Measurements from ENCODE around the gene SLC39A2. TPM values are rescaled to one million over a fixed set of nuclear protein-coding genes. Genes with fewer than 3 reads are reported as not detected.

The SLC39A2 gene
- total RNA-seq, 2 donors from 2014 or later, result 1.7 to 20.1 TPM

GRCh38 chr14:21023817-21024584 is 24.9 kb downstream of the SLC39A2 start:
- 10% methylated on average over 17 of the region's 17 CpGs for WGBS
- Histone ChIP-seq H3K4me3 (peak overlapping the region; percentile 70 to 84), H3K27ac (peak overlapping the region; percentile 87 to 95), H3K9me3 (no peaks in the 10 kb centered on the region), H3K4me1 (replicated peaks) (peaks cover 4% of the 10 kb centered on the region), H3K36me3 (no peaks in the 10 kb centered on the region), H3K27me3 (replicated peaks; ENCODE audit: insufficient read depth) (no peaks in the 10 kb centered on the region)
- intact Hi-C loops (cut with DNase I), result loop anchor here (2.0 kb wide), 1 partner anchor 15 kb away; no protein-coding TSS in a partner anchor
- no peak for DNase-seq (ENCODE audit: low spot score)
- TF ChIP-seq POLR2A (IDR thresholded peaks at IDR 0.05) (no peak), POLR2AphosphoS5 (IDR thresholded peaks at IDR 0.05) (no peak), CTCF (IDR thresholded peaks at IDR 0.05) (no peak)

- Histone ChIP-seq H3K36me3 (no peaks in the 10 kb centered on the region), H3K27ac (peak within 1 kb of the TSS; percentile 87 to 95), H3K4me1 (replicated peaks) (peaks cover 4% of the 10 kb centered on the region), H3K27me3 (replicated peaks; ENCODE audit: insufficient read depth) (no peaks in the 10 kb centered on the region), H3K4me3 (peak within 1 kb of the TSS; percentile 70 to 84), H3K9me3 (no peaks in the 10 kb centered on the region)
- intact Hi-C loops (cut with DNase I), result loop anchor here (2.0 kb wide), 1 partner anchor 14 kb away; no protein-coding TSS in a partner anchor
- TF ChIP-seq CTCF (IDR thresholded peaks at IDR 0.05), result peak in 1 of 4 experiments; percentile 8
- peak; percentile 82 for TF ChIP-seq POLR2A (IDR thresholded peaks at IDR 0.05)
- peak; percentile 66 for TF ChIP-seq POLR2AphosphoS5 (IDR thresholded peaks at IDR 0.05)
- peak; percentile 84 for DNase-seq (ENCODE audit: low spot score)
- under 1% methylated on average over 53 of the region's 72 CpGs for WGBS
Measured at GRCh38 chr14:21024585-21025370, 25.7 kb downstream of the SLC39A2 start, which contains the start of gene NDRG2. Gene NDRG2 (minus strand): TSS chr14:21025061. CDS start chr14:21023315, 1,746 bp downstream.

DNA sequence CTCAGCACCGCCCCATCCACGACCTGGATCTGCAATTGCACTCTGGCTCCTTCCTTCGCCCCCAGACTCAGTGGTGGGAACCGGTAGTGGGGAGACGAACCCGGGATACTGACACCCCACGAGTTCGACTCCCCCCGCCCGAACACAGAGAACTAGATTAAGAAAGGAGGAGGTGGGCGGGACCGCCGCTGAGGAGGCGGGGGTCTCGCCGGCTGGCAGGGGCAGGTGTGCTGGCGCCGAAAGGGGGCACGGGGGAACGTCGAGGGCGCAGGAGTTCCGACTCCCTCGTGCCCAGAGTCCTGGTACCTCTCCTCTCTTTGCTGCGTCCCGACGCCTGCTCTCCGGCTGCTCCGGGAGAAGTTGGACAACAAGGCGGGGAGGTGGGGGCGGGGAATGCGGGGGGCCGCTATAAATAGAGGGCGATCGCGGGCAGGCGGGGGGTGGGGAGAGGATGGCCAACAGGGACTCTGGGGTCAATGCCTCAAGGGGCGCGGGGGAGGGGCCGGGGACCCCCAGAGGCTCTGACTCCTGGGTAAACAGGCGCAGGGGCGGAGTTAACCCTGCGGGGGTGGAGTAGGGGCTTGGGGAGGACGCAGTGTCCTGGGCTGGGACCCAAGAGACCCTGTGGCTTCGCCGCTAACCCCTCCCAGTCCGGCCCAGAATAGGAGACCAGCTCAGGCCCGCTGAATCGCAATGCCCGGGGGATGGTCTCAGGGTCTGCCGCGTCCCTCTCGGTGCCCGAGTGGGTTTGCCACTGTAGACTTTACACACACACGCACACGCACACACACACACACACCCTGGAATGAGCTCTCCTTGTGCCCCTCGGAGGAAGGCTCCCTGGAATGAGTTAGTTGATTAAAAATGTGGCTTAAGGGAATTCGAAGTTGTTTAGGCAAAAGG is 26.5 kb downstream of the SLC39A2 start:
- TF ChIP-seq POLR2AphosphoS5 (IDR thresholded peaks at IDR 0.05), result no peak
- TF ChIP-seq POLR2A (IDR thresholded peaks at IDR 0.05), result no peak
- TF ChIP-seq CTCF (IDR thresholded peaks at IDR 0.05), result no peak
- DNase-seq (ENCODE audit: low spot score), result peak; percentile 37
- WGBS, result 6% methylated on average over 31 of the region's 58 CpGs
- intact Hi-C loops (cut with DNase I), result loop anchor here (2.0 kb wide), 1 partner anchor 13 kb away; no protein-coding TSS in a partner anchor
- Histone ChIP-seq H3K27ac (peak overlapping the region; percentile 87 to 95), H3K27me3 (replicated peaks; ENCODE audit: insufficient read depth) (no peaks in the 10 kb centered on the region), H3K4me1 (replicated peaks) (peaks cover 2% of the 10 kb centered on the region), H3K4me3 (peak overlapping the region; percentile 70 to 84), H3K9me3 (no peaks in the 10 kb centered on the region), H3K36me3 (no peaks in the 10 kb centered on the region)

DNA sequence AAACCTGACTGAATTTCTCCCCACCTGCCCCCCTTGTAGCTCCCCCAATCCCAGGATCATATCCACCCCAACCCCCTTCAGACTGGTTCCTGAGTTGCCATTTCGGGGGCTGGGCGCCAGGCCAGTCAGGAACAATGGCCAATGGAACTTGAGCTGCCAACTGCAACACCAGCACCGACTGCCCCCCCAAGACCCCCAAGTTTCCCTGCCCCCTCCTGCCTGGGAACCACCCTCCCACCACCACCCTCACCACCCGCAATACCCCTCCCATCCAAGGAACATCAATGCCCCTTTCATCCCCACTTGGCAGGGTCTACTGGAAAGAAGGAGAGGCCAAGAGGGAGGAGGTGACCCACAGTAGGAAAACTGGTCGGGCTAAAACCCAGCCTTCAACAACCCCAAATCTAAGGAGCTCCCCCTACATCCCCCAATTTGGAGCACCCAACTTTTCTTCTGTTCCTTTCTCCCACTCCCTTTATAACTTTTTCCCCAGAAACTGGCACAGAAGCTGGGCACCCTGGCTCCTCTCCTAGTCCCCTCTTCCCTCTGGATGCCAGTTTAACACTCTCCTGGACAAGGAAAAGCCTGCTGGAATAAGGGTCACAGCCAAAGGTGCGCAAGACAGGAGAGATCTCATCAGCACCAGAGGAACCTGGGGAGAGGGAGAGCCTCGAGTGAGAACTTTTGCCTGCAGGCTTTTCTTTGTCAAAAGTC is 27.3 kb downstream of the SLC39A2 start:
- Histone ChIP-seq H3K4me1 (replicated peaks) (no peaks in the 10 kb centered on the region), H3K27me3 (replicated peaks; ENCODE audit: insufficient read depth) (no peaks in the 10 kb centered on the region), H3K4me3 (peak overlapping the region in 1 of 2 donors; percentile 84), H3K36me3 (no peaks in the 10 kb centered on the region), H3K9me3 (no peaks in the 10 kb centered on the region), H3K27ac (peak overlapping the region; percentile 87 to 95)
- no peak for DNase-seq (ENCODE audit: low spot score)
- WGBS, result 35% methylated on average over 7 of the region's 7 CpGs
- TF ChIP-seq POLR2AphosphoS5 (IDR thresholded peaks at IDR 0.05) (no peak), CTCF (IDR thresholded peaks at IDR 0.05) (no peak), POLR2A (IDR thresholded peaks at IDR 0.05) (no peak)
- intact Hi-C loops (cut with DNase I), result no loop called here
